AG09309 (cell line): Measurements from ENCODE around the gene TTLL1.

Experiments
- DNase-seq: peaks from one replicate; pipeline ENCODE4 v3.0.0-alpha.2; 2010; ENCODE audit warnings: low read depth
- H3K4me3 ChIP-seq: 2 replicates; pipeline ENCODE4 v1.5.1; 2011; ENCODE audit warnings: mild to moderate bottlenecking, low read depth, low read length, moderate library complexity; ENCODE audit not compliant: control insufficient read depth
- TF ChIP-seq, protein P1 (sequence below): IDR thresholded peaks from 2 replicates; pipeline ENCODE4 v1.5.1; 2011; ENCODE audit warnings: mild to moderate bottlenecking, low read depth, low read length, inconsistent platforms; ENCODE audit not compliant: insufficient read depth, control insufficient read depth; ENCODE audit errors: missing control alignments

TTLL1 gene

GRCh38 chr22:43009444-43009843 is 79.7 kb downstream of the TTLL1 start:
- TF ChIP-seq, protein P1, sequence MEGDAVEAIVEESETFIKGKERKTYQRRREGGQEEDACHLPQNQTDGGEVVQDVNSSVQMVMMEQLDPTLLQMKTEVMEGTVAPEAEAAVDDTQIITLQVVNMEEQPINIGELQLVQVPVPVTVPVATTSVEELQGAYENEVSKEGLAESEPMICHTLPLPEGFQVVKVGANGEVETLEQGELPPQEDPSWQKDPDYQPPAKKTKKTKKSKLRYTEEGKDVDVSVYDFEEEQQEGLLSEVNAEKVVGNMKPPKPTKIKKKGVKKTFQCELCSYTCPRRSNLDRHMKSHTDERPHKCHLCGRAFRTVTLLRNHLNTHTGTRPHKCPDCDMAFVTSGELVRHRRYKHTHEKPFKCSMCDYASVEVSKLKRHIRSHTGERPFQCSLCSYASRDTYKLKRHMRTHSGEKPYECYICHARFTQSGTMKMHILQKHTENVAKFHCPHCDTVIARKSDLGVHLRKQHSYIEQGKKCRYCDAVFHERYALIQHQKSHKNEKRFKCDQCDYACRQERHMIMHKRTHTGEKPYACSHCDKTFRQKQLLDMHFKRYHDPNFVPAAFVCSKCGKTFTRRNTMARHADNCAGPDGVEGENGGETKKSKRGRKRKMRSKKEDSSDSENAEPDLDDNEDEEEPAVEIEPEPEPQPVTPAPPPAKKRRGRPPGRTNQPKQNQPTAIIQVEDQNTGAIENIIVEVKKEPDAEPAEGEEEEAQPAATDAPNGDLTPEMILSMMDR, result no peak
- DNase-seq, result no peak
- no peak overlapping the region for H3K4me3 ChIP-seq

DNA sequence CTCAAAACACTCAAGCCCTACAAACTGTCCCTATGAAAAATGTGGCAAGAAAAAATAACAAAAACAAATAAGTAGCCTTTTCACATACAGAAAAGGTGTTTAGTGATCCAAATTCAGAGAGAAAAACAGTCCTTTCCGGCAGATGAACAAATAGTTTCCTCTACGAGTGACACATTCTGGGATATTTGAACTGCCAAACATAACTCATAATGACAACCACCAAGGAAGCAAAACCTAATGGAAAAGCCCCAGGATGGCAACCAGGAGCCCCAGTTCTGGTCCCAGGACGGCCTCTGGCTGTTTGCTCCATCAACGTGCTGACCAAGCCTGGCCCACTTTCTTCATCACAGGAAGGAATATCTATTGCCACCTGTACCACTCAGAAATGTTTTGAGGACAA is 80.3 kb downstream of the TTLL1 start:
- DNase-seq, result no peak
- TF ChIP-seq, protein P1, result no peak
- H3K4me3 ChIP-seq, result no peak overlapping the region

DNA sequence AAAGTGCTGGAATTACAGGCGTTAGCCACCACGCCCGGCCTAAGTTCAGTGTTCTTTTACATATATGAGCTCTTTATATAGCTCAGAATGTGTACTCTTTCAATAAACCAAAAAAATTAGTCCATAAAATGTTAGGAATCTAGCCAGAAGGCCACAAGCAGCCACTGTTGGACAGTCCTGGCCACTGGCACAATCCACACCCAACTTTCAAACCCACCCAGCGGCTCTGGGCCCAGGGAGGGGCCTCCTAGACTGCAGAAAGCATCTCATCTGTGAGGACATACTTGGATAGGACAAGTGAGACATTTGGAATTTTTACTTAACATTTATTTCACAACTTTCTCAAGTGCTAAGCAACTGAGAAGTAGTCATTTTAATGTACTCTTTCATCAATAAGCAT is 80.7 kb downstream of the TTLL1 start:
- H3K4me3 ChIP-seq, result no peak overlapping the region
- TF ChIP-seq, protein P1, result no peak
- DNase-seq, result no peak

GRCh38 chr22:43007519-43008102 is 81.6 kb downstream of the TTLL1 start:
- H3K4me3 ChIP-seq, result no peak overlapping the region
- TF ChIP-seq, protein P1, result no peak
- DNase-seq, result no peak

DNA sequence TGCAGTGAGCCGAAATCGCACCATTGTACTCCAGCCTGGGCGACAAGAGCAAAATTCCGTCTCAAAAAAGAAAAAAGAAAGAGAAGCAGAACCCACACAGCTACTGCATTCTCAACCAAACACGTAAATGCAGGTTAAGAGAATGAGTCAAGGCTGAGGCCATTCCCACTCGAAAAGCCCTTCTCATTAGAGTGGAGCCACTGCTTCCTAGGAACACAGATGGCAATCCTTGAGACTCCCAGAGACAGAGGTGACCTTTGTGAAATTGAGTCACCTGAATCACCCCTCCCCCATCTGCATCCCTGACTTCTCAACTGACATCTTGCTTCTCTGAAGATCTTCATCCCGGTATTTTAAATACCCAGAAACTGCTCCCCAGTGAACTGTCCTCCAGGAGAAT is 82.4 kb downstream of the TTLL1 start:
- no peak overlapping the region for H3K4me3 ChIP-seq

GRCh38 chr22:43006016-43006505 is 83.1 kb downstream of the TTLL1 start:
- TF ChIP-seq, protein P1, result no peak
- no peak for DNase-seq
- H3K4me3 ChIP-seq, result no peak overlapping the region

More for the DNA sequence above, 82.4 kb downstream of the TTLL1 start:
- TF ChIP-seq, protein P1, result no peak
- no peak for DNase-seq
